Mesendoderm (in vitro differentiated cells): Measurements from ENCODE around the gene TGFBR3.

Experiments
- DNase-seq: peaks from one replicate; pipeline ENCODE4 v3.0.0; 2013
- H2AK5ac ChIP-seq: 2 replicates; pipeline ENCODE4 v1.6.1; 2013; ENCODE audit warnings: low read length, inconsistent platforms
- H2BK120ac ChIP-seq: 2 replicates; pipeline ENCODE4 v1.6.1; 2013; ENCODE audit warnings: low read depth, mild to moderate bottlenecking, low read length, moderate library complexity, mixed read lengths
- H2BK15ac ChIP-seq: replicated peaks from 2 replicates; pipeline ENCODE4 v1.6.1; 2013; ENCODE audit warnings: low read depth, mild to moderate bottlenecking, moderate library complexity
- H2BK5ac ChIP-seq: 2 replicates; pipeline ENCODE4 v1.6.1; 2013; ENCODE audit warnings: low read length, inconsistent platforms
- H3K18ac ChIP-seq: 2 replicates; pipeline ENCODE4 v1.6.1; 2013; ENCODE audit warnings: mild to moderate bottlenecking, low read length, mixed read lengths
- H3K23ac ChIP-seq: one replicate; pipeline ENCODE4 v1.6.1; 2013; ENCODE audit warnings: low read length
- H3K27ac ChIP-seq: 2 replicates; pipeline ENCODE4 v1.5.1; 2013; ENCODE audit warnings: low read depth, mild to moderate bottlenecking, inconsistent platforms, low read length, moderate library complexity
- H3K27me3 ChIP-seq: 2 replicates; pipeline ENCODE4 v1.6.1; 2013; ENCODE audit warnings: low read length, control low read depth, mild to moderate bottlenecking, inconsistent platforms; ENCODE audit not compliant: insufficient read depth, poor library complexity
- H3K36me3 ChIP-seq: 2 replicates; pipeline ENCODE4 v1.6.1; 2013; ENCODE audit warnings: low read length, inconsistent platforms; ENCODE audit not compliant: control insufficient read depth, insufficient read depth
- H3K4ac ChIP-seq: one replicate; pipeline ENCODE4 v1.6.1; 2013; ENCODE audit warnings: low read depth, mild to moderate bottlenecking, low read length, moderate library complexity
- H3K4me1 ChIP-seq: 2 replicates; pipeline ENCODE4 v1.6.1; 2013; ENCODE audit warnings: low read depth, low read length, inconsistent platforms; ENCODE audit not compliant: control insufficient read depth
- H3K4me2 ChIP-seq: 2 replicates; pipeline ENCODE4 v1.6.1; 2013; ENCODE audit warnings: low read length
- H3K4me3 ChIP-seq: 2 replicates; pipeline ENCODE4 v1.5.1; 2013; ENCODE audit warnings: mild to moderate bottlenecking, low read length
- H3K56ac ChIP-seq: one replicate; pipeline ENCODE4 v1.6.1; 2013; ENCODE audit warnings: low read length
- H3K79me1 ChIP-seq: 2 replicates; pipeline ENCODE4 v1.6.1; 2013; ENCODE audit warnings: low read length, inconsistent platforms
- H3K79me2 ChIP-seq: 2 replicates; pipeline ENCODE4 v1.6.1; 2013; ENCODE audit warnings: mild to moderate bottlenecking, low read length; ENCODE audit not compliant: control insufficient read depth, insufficient read depth
- H3K9ac ChIP-seq: 2 replicates; pipeline ENCODE4 v1.6.1; 2013; ENCODE audit warnings: low read length, inconsistent platforms
- H4K5ac ChIP-seq: one replicate; pipeline ENCODE4 v1.6.1; 2013; ENCODE audit warnings: low read length
- H4K8ac ChIP-seq: one replicate; pipeline ENCODE4 v1.6.1; 2013; ENCODE audit warnings: low read depth, mild to moderate bottlenecking, control low read depth, low read length, moderate library complexity
- WGBS: extraction: QIAGEN DNeasy Blood & Tissue Kit; methylation state at CpG from one replicate; pipeline ENCODE4 v1.1.7; 2013; ENCODE audit warnings: low lambda C conversion rate, missing lambda C conversion rate; ENCODE audit not compliant: insufficient coverage; ENCODE audit errors: extremely low coverage; 5-methylcytosine and 5-hydroxymethylcytosine counted together

TGFBR3 gene

GRCh38 chr1:91754348-91754747, 131.6 kb downstream of the TGFBR3 start:
- no peaks in the 10 kb centered on the region for H3K4me1 ChIP-seq
- H2BK15ac ChIP-seq = no peak overlapping the region
- H3K79me2 ChIP-seq = no peaks in the 10 kb centered on the region
- no peaks in the 10 kb centered on the region for H3K79me1 ChIP-seq
- no peak overlapping the region for H3K4me3 ChIP-seq
- H3K36me3 ChIP-seq = no peaks in the 10 kb centered on the region
- no peak overlapping the region for H3K23ac ChIP-seq
- no peak overlapping the region for H3K4me2 ChIP-seq
- DNase-seq = no peak
- no peak overlapping the region for H3K56ac ChIP-seq
- no peak overlapping the region for H2BK120ac ChIP-seq
- no peak overlapping the region for H3K27ac ChIP-seq
- no peak overlapping the region for H2AK5ac ChIP-seq
- no peaks in the 10 kb centered on the region for H3K27me3 ChIP-seq
- H2BK5ac ChIP-seq = no peak overlapping the region
- no CpG with 5 or more reads among the region's 3 CpGs for WGBS
- no peak overlapping the region for H3K9ac ChIP-seq
- no peak overlapping the region for H4K5ac ChIP-seq
- H4K8ac ChIP-seq = no peak overlapping the region
- H3K18ac ChIP-seq = no peak overlapping the region
- H3K4ac ChIP-seq = no peak overlapping the region

- no peak overlapping the region for H3K27ac ChIP-seq
- H3K18ac ChIP-seq = no peak overlapping the region
- no CpG with 5 or more reads among the region's 3 CpGs for WGBS
- no peak overlapping the region for H2BK5ac ChIP-seq
- no peak overlapping the region for H3K4me3 ChIP-seq
- no peaks in the 10 kb centered on the region for H3K79me2 ChIP-seq
- H3K56ac ChIP-seq = no peak overlapping the region
- no peak overlapping the region for H4K8ac ChIP-seq
- H4K5ac ChIP-seq = no peak overlapping the region
- H2BK120ac ChIP-seq = no peak overlapping the region
- H3K23ac ChIP-seq = no peak overlapping the region
- no peaks in the 10 kb centered on the region for H3K4me1 ChIP-seq
- no peaks in the 10 kb centered on the region for H3K79me1 ChIP-seq
- H3K27me3 ChIP-seq = no peaks in the 10 kb centered on the region
- H3K36me3 ChIP-seq = no peaks in the 10 kb centered on the region
- no peak overlapping the region for H3K4me2 ChIP-seq
- DNase-seq = no peak
- no peak overlapping the region for H2AK5ac ChIP-seq
- no peak overlapping the region for H3K4ac ChIP-seq
- H2BK15ac ChIP-seq = no peak overlapping the region
- H3K9ac ChIP-seq = no peak overlapping the region
These were observed 132.1 kb downstream of the TGFBR3 start for GRCh38 chr1:91753878-91754277.

- Histone ChIP-seq H3K18ac (no peak overlapping the region), H3K27ac (no peak overlapping the region), H3K4me2 (no peak overlapping the region), H3K27me3 (no peaks in the 10 kb centered on the region), H4K5ac (no peak overlapping the region), H3K79me1 (no peaks in the 10 kb centered on the region), H2BK5ac (no peak overlapping the region), H3K36me3 (no peaks in the 10 kb centered on the region), H3K56ac (no peak overlapping the region), H2BK120ac (no peak overlapping the region), H3K9ac (no peak overlapping the region), H2AK5ac (no peak overlapping the region), H3K4ac (no peak overlapping the region), H3K23ac (no peak overlapping the region), H4K8ac (no peak overlapping the region), H2BK15ac (no peak overlapping the region), H3K4me3 (no peak overlapping the region), H3K4me1 (no peaks in the 10 kb centered on the region), H3K79me2 (no peaks in the 10 kb centered on the region)
- WGBS = no CpG with 5 or more reads among the region's 2 CpGs
- no peak for DNase-seq
These were observed 133.6 kb downstream of the TGFBR3 start for GRCh38 chr1:91752324-91752723.

GRCh38 chr1:91751275-91751674, 134.7 kb downstream of the TGFBR3 start:
- Histone ChIP-seq H2BK15ac (no peak overlapping the region), H3K18ac (no peak overlapping the region), H3K4me3 (no peak overlapping the region), H4K8ac (no peak overlapping the region), H3K4me1 (no peaks in the 10 kb centered on the region), H3K79me1 (no peaks in the 10 kb centered on the region), H3K56ac (no peak overlapping the region), H3K27me3 (no peaks in the 10 kb centered on the region), H3K9ac (no peak overlapping the region), H3K27ac (no peak overlapping the region), H3K79me2 (no peaks in the 10 kb centered on the region), H3K23ac (no peak overlapping the region), H3K4me2 (no peak overlapping the region), H3K4ac (no peak overlapping the region), H3K36me3 (no peaks in the 10 kb centered on the region), H2BK5ac (no peak overlapping the region), H4K5ac (no peak overlapping the region), H2AK5ac (no peak overlapping the region), H2BK120ac (no peak overlapping the region)
- DNase-seq = no peak
- no CpG with 5 or more reads among the region's 3 CpGs for WGBS

- Histone ChIP-seq H3K27me3 (no peaks in the 10 kb centered on the region), H2BK120ac (no peak overlapping the region), H3K9ac (no peak overlapping the region), H4K8ac (no peak overlapping the region), H3K23ac (no peak overlapping the region), H2BK5ac (no peak overlapping the region), H3K79me1 (no peaks in the 10 kb centered on the region), H3K56ac (no peak overlapping the region), H3K4me2 (no peak overlapping the region), H2BK15ac (no peak overlapping the region), H2AK5ac (no peak overlapping the region), H3K27ac (no peak overlapping the region), H3K79me2 (no peaks in the 10 kb centered on the region), H3K18ac (no peak overlapping the region), H3K4me3 (no peak overlapping the region), H3K4me1 (no peaks in the 10 kb centered on the region), H4K5ac (no peak overlapping the region), H3K36me3 (no peaks in the 10 kb centered on the region), H3K4ac (no peak overlapping the region)
- no peak for DNase-seq
- WGBS = 100% methylated on average over 1 of the region's 4 CpGs
These were observed 135.5 kb downstream of the TGFBR3 start for GRCh38 chr1:91750398-91750996.

GRCh38 chr1:91749788-91750231, 136.1 kb downstream of the TGFBR3 start:
- Histone ChIP-seq H3K27me3 (no peaks in the 10 kb centered on the region), H2BK15ac (no peak overlapping the region), H4K8ac (no peak overlapping the region), H2BK5ac (no peak overlapping the region), H3K4me3 (no peak overlapping the region), H3K4me1 (no peaks in the 10 kb centered on the region), H3K4ac (no peak overlapping the region), H3K36me3 (no peaks in the 10 kb centered on the region), H3K4me2 (no peak overlapping the region), H3K79me1 (no peaks in the 10 kb centered on the region), H3K23ac (no peak overlapping the region), H4K5ac (no peak overlapping the region), H3K18ac (no peak overlapping the region), H3K56ac (no peak overlapping the region), H3K27ac (no peak overlapping the region), H3K79me2 (no peaks in the 10 kb centered on the region), H3K9ac (no peak overlapping the region), H2AK5ac (no peak overlapping the region), H2BK120ac (no peak overlapping the region)
- WGBS = no CpG with 5 or more reads among the region's 6 CpGs
- no peak for DNase-seq
